Hepatocyte (in vitro differentiated cells): Measurements from ENCODE around the gene CRYZ.

Source experiments
- EZH2 ChIP-seq: fragments of 200-600 bp; sonication (generic); IDR thresholded peaks from 2 replicates; pipeline ENCODE4 v1.6.1; 2016; ENCODE audit warnings: antibody characterized with exemption, mild to moderate bottlenecking, borderline replicate concordance
- EZH2phosphoT487 ChIP-seq: fragments of 200-600 bp; sonication (generic); IDR thresholded peaks from one replicate; pipeline ENCODE4 v1.6.1; 2018; ENCODE audit warnings: antibody characterized with exemption, mild to moderate bottlenecking, low read depth, moderate library complexity; ENCODE audit not compliant: unreplicated experiment, severe bottlenecking
- TF ChIP-seq, protein P1 (sequence below): fragments of 200-600 bp; sonication (generic); IDR thresholded peaks from 2 replicates; pipeline ENCODE4 v1.5.1; 2016; ENCODE audit warnings: antibody characterized with exemption, mild to moderate bottlenecking; ENCODE audit not compliant: poor library complexity

DNA sequence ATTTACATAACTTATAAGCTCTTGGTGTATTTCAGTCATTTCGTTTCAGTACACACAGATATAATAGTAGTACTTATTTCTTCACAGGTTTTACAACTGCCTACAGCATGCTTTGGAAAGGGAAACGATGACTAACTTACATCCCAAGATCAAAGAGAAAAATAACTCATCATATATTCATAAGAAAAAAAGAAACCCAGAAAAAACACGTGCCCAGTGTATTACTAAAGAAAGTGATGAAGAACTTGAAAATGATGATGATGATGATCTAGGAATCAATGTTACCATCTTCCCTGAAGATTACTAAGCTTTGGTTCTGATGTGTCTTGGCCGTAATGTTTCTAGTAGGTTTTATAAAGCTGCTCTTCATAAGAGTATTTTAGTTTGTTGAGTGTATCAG is 31.0 kb upstream of the CRYZ start:
- TF ChIP-seq, protein P1, sequence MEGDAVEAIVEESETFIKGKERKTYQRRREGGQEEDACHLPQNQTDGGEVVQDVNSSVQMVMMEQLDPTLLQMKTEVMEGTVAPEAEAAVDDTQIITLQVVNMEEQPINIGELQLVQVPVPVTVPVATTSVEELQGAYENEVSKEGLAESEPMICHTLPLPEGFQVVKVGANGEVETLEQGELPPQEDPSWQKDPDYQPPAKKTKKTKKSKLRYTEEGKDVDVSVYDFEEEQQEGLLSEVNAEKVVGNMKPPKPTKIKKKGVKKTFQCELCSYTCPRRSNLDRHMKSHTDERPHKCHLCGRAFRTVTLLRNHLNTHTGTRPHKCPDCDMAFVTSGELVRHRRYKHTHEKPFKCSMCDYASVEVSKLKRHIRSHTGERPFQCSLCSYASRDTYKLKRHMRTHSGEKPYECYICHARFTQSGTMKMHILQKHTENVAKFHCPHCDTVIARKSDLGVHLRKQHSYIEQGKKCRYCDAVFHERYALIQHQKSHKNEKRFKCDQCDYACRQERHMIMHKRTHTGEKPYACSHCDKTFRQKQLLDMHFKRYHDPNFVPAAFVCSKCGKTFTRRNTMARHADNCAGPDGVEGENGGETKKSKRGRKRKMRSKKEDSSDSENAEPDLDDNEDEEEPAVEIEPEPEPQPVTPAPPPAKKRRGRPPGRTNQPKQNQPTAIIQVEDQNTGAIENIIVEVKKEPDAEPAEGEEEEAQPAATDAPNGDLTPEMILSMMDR, result no peak
- TF ChIP-seq EZH2, result no peak
- TF ChIP-seq EZH2phosphoT487, result no peak
